ENCODE results near the gene MBOAT2. TPM values are rescaled to one million over a fixed set of nuclear protein-coding genes. Genes with fewer than 3 reads are reported as not detected.
"Not testable (repeated sequence)": the region's sequence is repeated elsewhere in the genome, so short reads cannot be mapped to it uniquely, and the experiment has no call there.

The MBOAT2 gene
- total RNA-seq, 1 donor from 2014 or later, result 17.5 TPM

DNA sequence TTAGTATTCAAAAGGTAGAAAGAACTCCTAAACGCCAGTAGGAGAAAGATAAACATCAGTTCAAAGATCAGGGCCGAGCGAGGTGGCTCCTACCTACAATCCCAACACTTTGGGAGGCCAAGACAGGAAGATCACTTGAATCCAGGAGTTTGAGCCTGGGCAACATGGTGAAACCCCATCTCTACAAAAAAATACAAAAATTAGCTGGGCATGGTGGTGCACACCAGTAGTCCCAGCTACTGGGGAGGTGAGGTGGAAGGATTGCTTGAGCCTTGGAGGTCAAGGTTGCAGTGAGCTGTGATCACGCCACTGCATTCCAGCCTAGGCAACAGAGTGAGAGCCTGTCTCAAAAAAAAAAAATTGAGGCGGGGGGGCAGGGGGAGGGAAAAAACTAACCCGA, 40.6 kb downstream of the MBOAT2 start:
- DNase-seq (ENCODE audit: extremely low read depth, low read depth, low spot score), result no peak

DNA sequence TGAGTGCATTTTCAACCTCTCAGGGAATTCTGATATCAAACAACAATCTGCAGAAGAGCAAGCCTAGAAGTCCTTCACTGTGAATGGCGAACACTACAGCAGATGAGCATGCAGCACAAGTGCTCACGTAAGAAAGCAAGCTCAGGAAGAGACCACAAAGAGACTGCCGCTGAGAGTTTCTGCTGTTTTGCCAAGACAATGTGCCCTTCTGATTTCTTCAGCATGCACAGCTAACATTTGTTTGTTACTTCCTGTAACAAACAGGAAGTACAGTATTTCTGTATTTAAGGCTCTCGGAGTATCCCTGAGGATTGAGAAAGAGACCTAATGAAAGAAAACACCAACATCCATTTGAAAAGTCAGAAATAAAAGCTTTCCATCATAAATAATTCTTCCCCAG, 45.9 kb downstream of the MBOAT2 start:
- DNase-seq (ENCODE audit: extremely low read depth, low read depth, low spot score), result no peak

DNA sequence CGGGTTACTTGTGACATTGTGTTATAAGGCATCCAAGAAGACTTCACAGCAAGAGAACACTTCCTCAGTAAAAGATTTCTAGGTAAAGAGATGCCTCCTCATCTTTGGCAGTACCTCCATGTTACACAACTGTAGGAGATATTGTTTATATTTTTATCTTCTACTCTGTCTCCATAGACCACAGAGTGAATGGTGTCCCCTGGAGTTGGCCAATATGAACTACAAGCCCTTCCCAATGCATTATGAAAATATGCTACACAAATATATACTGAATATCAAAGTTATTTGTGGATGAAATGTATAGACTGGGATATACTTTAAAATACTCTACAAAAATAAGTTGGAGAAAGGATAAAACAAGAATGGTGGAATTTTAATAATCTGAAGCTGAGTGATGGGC, 46.7 kb downstream of the MBOAT2 start:
- DNase-seq (ENCODE audit: extremely low read depth, low read depth, low spot score), result no peak

DNA sequence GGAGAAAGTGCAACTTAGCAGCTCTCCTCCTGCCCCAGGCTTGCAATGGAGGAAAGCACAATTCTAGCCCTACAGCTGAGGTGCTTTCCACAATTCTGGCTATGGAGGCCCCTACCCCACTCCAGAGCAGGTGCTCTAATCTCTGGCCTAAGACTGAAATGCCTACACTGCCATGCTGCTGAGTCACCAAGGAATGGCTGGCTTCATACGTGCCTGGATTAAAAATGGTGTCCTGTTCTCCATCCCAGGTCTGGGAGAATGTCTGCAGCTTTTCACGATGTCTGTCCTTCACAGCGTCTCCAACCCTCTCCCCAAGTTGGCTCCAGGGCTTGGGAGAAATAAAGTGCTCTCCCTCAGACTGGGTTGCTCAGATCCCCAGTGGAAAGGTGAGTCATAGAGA, 48.5 kb downstream of the MBOAT2 start:
- DNase-seq (ENCODE audit: extremely low read depth, low read depth, low spot score), result no peak

DNA sequence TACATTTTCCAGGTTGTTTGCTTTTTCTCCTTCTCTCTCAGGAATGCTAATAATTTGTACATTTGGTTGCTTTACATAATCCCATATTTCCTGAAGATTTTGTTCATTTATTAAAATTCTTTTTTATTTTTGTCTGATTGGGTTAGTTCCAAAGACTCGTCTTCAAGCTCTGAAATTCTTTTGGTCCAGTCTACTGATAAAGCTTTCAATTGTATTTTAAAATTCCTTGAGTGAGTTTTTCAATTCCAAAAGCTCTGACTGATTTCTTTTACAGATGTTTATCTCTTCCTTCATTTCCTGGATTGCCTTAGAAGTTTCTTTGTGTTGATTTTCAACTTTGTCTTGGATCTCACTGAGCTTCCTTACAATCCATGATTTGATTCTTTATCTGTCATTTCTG, 50.0 kb downstream of the MBOAT2 start:
- DNase-seq (ENCODE audit: extremely low read depth, low read depth, low spot score), result no peak

DNA sequence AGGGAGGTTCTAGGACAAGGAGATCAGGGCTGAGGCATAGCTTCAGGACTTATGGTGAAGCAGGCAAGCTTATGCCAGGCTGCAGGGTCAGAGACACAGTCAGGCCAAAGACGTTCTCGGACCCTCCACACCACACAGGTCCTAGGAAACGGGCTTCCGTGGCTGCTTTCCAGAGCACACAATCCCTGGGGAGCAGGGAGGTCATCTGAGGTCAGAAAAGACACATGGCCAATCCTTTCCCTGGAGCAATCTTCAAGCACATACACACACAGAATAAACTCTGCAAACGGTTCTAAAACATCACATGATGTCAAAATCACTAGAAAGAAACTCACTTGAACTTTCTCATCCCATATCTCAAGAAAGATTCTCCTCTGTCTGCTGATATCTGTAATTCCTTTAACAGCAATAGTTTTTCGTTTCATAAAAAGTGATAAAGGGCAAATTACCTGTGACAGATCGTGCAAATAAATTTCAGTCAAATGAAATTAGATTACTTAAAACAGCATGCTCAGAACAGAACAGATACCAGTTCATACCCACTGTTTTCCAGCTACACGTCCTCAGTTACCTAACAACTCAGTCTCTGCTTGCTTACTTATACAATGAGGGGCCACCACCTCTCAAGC, 63.9 kb downstream of the MBOAT2 start:
- no peak for DNase-seq (ENCODE audit: extremely low read depth, low read depth, low spot score)

DNA sequence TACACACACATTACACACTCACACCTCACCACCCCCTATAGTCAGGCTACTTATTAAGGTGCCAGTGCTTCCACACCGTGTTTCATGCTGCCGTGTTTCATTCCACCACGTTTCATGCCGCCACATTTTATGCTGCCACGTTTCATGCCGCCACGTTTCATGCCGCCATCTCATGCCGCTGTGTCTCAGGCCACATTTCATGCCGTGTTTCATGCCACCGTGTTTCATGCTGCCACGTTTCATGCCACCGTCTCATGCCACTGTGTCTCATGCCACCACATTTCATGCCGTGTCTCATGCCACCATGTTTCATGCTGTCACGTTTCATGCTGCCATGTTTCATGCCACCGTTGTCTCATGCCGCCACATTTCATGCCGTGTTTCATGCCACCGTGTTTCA, 65.1 kb downstream of the MBOAT2 start:
- DNase-seq (ENCODE audit: extremely low read depth, low read depth, low spot score), result no peak

DNA sequence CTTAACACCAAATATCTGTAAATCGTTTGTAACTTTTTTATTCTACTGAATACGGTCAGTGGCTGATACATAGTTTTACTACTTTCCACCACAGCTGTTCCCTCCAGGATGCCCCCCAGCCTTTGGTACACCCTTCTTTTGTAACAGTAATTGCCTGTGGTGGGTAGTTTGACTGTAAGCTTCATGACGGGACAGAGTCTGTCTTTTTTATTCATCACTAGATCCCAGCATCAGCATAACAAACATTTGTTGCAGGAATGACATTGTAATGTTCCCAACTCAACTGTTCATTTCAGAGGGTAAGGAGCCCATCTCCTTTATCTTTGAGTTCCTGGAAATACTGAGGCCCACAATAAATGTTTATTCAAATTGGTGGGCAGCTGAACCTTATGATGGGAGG, 67.5 kb downstream of the MBOAT2 start:
- no peak for DNase-seq (ENCODE audit: extremely low read depth, low read depth, low spot score)

DNA sequence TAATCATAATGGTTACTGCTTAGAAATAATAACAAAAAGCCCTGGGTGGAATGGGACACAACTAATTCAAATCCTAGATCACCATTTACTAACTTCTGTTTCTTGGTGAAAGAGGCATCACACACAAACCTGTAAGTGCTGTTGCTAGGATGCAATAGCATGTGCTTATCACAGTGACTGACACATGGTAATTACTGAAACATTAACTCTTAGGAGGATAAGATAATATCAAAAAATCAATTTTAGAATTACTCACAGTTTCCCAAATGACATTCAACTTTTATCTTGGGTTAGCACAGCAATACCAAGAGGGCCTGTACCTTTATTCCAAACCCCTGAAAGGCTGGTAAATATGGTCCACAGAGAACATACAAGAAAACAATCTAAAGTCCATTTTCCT, 69.1 kb downstream of the MBOAT2 start:
- no peak for DNase-seq (ENCODE audit: extremely low read depth, low read depth, low spot score)

DNA sequence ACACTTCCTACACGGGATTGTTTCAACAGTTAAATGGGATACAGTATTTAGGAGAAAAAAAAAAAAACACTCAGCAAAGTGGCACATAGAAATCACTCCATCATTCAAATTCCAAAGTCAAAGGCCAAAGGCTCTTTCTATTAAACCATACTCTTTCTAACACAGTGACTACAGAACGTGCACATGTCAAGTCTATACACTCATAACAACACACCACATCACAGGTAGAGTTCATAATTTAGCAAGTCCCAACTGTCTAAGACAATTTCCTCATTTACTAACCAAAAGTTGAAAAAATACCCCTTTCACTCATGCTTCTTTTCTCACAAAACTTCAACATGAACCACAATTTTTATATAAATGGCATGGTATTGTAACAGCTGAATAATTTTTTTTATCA, 70.8 kb downstream of the MBOAT2 start:
- DNase-seq (ENCODE audit: extremely low read depth, low read depth, low spot score), result no peak

DNA sequence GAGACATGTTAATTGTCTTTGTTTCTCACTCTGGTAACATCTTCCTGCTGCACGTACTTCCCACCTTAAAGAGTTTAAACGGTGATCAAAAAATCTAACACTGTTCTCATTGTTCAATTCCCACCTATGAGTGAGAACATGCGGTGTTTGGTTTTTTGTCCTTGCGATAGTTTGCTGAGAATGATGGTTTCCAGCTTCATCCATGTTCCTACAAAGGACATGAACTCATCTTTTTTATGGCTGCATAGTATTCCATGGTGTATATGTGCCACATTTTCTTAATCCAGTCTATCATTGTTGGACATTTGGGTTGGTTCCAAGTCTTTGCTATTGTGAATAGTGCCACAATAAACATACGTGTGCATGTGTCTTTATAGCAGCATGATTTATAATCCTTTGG, 73.3 kb downstream of the MBOAT2 start:
- DNase-seq (ENCODE audit: extremely low read depth, low read depth, low spot score), result not testable (repeated sequence)

DNA sequence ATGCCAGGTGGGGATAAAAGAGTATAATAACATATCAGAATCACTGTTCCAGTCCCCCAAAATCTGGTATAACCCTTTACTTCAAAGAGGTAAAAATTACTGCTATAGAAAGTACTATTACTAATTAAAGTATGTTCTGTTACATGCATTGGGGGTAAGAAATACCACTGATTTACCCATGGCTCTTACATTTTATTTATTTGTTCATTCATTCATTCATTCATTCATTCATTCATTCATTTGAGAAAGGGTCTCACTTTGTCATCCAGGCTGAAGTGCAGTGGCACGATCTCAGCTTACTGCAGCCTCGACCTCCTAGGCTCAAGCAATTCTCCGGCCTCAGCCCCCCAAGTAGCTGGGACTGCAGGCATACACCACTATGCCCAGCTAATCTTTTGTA, 74.4 kb downstream of the MBOAT2 start:
- no peak for DNase-seq (ENCODE audit: extremely low read depth, low read depth, low spot score)

DNA sequence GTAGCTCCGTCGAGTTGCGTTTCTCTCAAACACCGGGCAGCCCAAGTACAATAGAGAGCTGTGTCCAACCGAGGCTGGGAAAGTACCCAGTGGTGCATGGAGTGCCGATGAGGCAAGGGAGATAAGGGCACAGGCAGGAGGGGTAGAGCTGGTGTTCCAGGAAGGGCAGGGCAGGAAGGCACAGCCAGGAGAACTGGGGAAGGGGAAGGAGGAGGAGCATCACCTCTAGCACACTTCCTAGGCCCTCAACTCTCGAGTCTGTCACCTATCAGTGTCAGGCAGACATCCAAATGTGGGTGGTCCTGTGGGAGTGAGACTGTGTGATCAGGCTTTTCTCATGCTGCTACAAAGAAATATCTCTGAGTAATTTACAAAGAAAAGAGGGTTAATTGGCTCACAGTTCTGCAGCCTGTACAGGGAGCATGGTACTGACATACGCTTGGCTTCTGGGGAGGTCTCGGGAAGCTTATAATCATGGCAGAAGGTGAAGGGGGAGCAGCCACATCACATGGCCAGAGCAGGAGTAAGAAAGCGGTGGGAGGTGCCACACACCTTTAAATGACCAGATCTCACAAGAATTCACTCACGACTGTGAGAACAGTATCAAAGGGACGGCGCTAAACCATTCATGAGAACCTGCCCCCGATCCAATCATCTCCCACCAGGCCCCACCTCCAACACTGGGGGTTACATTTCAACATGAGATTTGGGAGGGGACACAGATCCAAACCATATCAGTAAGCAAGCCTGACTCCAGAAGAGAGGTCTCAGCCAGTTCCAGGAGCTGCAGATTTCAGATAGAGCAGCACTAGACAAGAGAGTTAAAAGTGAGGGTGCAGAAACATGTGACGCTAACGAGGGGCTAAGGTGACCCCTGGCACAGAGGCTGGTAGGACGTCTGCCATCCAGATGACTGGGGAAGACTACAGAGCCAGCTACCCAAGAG, 75.7 kb downstream of the MBOAT2 start:
- DNase-seq (ENCODE audit: extremely low read depth, low read depth, low spot score), result no peak

DNA sequence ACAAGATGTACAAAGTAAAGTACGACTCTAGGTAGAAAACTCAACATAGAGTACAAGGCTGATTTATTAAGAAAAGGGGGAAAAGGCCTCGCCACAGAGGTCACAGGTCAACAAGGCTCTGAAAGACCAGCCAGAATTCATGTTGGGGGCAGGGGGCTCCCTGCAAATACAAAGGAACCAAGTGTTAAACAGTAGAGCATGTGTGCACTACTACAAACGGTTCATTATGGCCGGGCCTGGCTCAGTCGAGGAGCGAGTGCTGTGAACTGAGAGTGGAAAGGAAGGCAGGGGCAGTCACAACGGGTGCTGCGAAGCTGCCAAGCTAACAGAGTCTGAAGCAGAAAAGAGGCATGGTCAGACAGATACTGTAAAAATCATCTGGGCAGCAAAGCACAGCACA, 77.1 kb downstream of the MBOAT2 start:
- no peak for DNase-seq (ENCODE audit: extremely low read depth, low read depth, low spot score)

DNA sequence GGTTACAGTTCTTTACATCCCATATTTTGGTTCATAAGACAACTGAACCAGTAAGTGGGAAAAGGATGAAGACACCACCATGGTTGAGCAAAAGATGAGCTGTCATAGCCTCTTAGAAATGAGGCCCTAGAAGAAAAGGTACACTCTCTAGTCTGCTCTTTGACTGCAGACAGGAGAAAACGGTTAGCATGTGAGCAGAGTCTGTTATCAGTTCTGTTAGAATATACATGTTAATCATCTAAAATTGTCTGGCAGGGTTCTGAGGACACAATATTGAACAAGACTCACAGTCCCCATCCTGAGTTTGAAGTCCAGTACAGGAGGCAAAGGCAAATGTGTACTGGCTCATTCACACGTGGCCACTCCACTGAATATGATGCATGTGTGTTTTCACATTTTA, 78.1 kb downstream of the MBOAT2 start:
- no peak for DNase-seq (ENCODE audit: extremely low read depth, low read depth, low spot score)

DNA sequence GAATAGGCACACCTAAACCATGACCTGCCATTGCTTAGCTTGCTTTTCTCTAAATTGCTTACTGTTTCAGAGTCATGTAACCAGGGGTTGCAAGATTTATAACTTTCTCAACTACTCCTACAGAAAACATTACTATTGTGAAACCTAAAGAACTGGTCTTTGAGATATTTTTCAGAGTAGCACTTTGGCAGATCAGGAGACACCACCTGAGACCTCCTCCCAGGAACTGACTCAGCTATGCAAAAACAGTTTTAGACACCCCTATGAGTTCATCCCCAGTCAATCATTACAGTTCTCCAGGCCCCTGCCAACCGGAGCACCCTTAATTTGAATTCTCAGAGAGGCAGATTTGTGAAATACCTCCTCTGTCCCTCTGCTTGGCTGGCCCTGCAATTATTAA, 80.3 kb downstream of the MBOAT2 start:
- no peak for DNase-seq (ENCODE audit: extremely low read depth, low read depth, low spot score)

DNA sequence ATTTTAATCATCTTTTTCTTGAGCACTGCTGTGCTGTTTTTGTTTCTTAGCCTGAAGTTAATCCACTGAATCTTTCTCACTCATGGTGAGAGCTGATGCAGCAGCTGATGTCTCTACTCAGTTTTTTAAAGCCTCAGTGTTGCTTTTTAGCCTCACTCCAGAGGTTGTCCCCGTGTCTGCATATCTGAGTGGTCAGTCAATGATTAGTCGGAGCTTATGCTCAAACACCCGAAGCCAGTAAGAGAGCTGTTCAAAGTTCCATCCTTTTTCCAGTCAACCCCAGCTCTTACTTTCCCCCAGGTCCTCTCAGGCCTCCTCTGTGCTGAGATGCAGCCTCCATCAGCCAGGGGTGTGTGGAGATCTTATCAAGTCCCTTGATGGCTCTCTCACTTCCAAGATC, 81.1 kb downstream of the MBOAT2 start:
- no peak for DNase-seq (ENCODE audit: extremely low read depth, low read depth, low spot score)

DNA sequence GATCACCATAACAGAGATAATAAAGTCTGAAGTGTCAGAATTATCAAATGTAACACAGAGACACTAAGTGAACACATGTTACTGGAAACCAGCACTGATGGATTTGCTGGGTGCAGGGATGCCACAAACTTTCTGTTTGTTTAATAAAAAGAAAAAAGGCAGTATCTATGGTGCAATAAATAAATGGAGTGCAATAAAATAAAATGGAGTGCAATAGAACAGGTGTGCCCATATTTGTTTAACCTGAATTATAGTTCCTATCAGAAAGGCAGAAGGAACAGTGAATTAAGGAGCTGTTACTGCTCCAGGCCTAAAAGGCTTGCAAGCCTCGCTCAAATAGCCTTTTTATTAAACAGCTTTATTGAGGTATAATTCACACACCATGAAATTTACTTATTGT, 85.1 kb downstream of the MBOAT2 start:
- no peak for DNase-seq (ENCODE audit: extremely low read depth, low read depth, low spot score)

DNA sequence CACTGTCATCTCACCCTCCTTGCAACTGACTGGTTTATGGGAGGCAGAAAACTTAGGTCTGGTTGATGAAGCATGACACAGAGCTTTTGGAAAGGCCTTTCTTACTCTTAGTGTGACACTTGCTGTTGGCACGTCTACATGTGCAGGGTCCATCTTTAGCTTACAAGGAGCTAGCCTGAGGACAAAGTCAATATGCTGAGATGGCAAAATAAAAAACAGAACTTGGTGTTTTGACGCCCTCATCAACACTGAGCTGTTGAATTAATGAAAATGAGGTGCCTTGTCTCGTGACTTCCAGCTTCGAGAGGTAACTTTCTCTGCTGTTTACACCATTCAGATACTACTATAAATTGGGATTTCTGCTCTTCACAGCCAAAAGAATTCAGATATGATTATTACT, 87.5 kb downstream of the MBOAT2 start:
- no peak for DNase-seq (ENCODE audit: extremely low read depth, low read depth, low spot score)

DNA sequence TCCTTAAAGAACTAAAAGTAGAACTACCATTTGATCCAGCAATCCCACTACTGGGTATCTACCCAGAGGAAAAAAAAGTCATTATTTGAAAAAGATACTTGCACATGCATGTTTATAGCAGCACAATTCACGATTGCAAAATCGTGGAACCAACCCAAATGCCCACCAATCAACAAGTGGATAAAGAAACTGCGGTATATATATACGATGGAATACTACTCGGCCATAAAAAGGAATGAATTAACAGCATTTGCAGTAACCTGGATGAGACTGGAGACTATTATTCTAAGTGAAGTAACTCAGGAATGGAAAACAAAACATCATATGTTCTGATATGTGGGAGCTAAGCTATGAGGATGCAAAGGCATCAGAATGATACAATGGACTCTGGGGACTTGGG, 89.7 kb downstream of the MBOAT2 start:
- DNase-seq (ENCODE audit: extremely low read depth, low read depth, low spot score), result not testable (repeated sequence)

DNA sequence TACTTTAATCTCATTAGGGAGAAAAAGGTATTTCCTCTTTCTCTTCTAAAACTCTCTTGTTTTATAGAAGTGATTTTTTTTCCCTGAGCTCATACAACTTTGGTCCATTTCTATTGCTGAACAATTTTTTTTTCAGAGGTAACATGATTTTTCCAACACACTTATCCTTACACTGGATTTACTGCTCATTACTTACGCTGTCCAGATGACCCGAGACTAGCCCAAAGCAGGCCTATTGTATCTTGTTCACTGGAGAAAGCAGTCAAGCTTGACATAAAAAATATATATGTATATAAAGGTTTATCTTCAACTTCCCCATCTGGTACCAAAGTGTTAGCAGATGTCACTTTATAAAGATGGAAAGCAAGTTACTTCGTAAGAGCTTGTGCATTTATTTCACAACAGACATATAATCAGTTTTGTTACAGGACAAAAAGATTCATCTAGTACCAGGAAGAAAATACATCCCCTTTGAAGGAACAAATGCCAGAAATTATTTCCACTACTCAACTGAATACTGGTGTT, 95.7 kb downstream of the MBOAT2 start:
- DNase-seq (ENCODE audit: extremely low read depth, low read depth, low spot score), result no peak

DNA sequence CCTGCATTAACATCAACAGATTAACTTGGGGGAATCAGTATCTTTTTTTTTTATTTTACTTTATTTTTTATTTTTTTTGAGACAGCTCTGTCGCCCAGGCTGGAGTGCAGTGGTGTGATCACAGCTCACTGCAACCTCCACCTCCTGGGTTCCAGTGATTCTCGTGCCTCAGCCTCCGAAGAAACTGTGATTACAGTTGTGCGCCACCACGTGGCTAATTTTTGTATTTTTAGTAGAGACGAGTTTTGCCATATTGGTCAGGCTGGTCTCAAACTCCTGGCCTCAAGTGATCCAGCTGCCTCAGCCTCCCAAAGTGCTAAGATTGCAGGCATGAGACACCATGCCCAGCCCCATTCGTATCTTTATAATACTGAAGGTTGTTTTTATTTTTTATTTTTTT, 99.6 kb downstream of the MBOAT2 start:
- DNase-seq (ENCODE audit: extremely low read depth, low read depth, low spot score), result not testable (repeated sequence)

Data from glomerular endothelial cell (primary cell).